HUES6 (cell line): ENCODE data around the gene PRKCE.

ENCODE experiments used
- H3K27ac ChIP-seq: 2 replicates; pipeline ENCODE4 v1.7.0; 2013; ENCODE audit warnings: low read depth, mild to moderate bottlenecking, low read length, inconsistent platforms
- H3K27me3 ChIP-seq: 2 replicates; pipeline ENCODE4 v1.6.1; 2013; ENCODE audit warnings: low read length; ENCODE audit not compliant: control insufficient read depth, insufficient read depth
- H3K36me3 ChIP-seq: 2 replicates; pipeline ENCODE4 v1.6.1; 2013; ENCODE audit warnings: low read length; ENCODE audit not compliant: control insufficient read depth, insufficient read depth
- H3K4me1 ChIP-seq: 2 replicates; pipeline ENCODE4 v1.6.1; 2013; ENCODE audit warnings: low read length; ENCODE audit not compliant: control insufficient read depth, insufficient read depth
- H3K4me3 ChIP-seq: 2 replicates; pipeline ENCODE4 v1.5.1; 2013; ENCODE audit warnings: low read depth, low read length
- H3K9ac ChIP-seq: one replicate; pipeline ENCODE4 v1.6.1; 2013; ENCODE audit warnings: mild to moderate bottlenecking, low read length
- H3K9me3 ChIP-seq: 2 replicates; pipeline ENCODE4 v1.6.1; 2013; ENCODE audit warnings: low read depth, low read length; ENCODE audit not compliant: control insufficient read depth, insufficient read depth

PRKCE gene

GRCh38 chr2:45925636-45926366, 274.3 kb downstream of the PRKCE start:
- no peaks in the 10 kb centered on the region; the same call in 1 of the 2 replicates for H3K4me1 ChIP-seq
- no peaks in the 10 kb centered on the region for H3K36me3 ChIP-seq
- no peak overlapping the region for H3K4me3 ChIP-seq
- no peak overlapping the region for H3K9ac ChIP-seq
- H3K27me3 ChIP-seq, result no peaks in the 10 kb centered on the region
- no peak overlapping the region for H3K27ac ChIP-seq
- H3K9me3 ChIP-seq, result no peaks in the 10 kb centered on the region

GRCh38 chr2:45928946-45929345, 277.5 kb downstream of the PRKCE start:
- no peaks in the 10 kb centered on the region for H3K9me3 ChIP-seq
- H3K4me3 ChIP-seq, result no peak overlapping the region
- H3K27ac ChIP-seq, result no peak overlapping the region
- no peaks in the 10 kb centered on the region for H3K27me3 ChIP-seq
- no peaks in the 10 kb centered on the region for H3K4me1 ChIP-seq
- H3K9ac ChIP-seq, result no peak overlapping the region
- H3K36me3 ChIP-seq, result no peaks in the 10 kb centered on the region

- Histone ChIP-seq H3K36me3 (no peaks in the 10 kb centered on the region), H3K4me3 (no peak overlapping the region), H3K4me1 (no peaks in the 10 kb centered on the region), H3K27me3 (no peaks in the 10 kb centered on the region), H3K9me3 (no peaks in the 10 kb centered on the region), H3K27ac (no peak overlapping the region), H3K9ac (no peak overlapping the region)
Measured at GRCh38 chr2:45929674-45930395, 278.4 kb downstream of the PRKCE start.

DNA sequence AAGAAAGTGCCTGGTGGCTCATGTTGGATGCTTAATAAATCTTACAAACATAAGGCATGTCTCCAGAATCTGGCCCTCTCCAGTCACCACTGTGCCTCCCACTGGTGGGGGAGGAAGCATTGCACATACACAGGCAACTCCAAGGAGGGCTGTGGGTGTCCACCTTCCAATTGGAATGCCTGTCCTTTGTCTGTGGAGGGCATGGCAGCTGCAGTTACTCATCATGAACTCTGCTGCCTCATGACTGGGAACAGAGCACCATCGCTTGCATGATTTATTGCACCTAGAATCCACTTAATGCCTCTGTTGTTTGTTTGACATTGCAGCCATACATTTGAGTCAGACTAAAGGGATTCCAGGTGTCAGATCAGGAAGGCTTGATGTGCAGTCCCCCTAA, 278.9 kb downstream of the PRKCE start:
- Histone ChIP-seq H3K9ac (no peak overlapping the region), H3K4me3 (no peak overlapping the region), H3K27ac (no peak overlapping the region), H3K36me3 (no peaks in the 10 kb centered on the region), H3K27me3 (no peaks in the 10 kb centered on the region), H3K9me3 (no peaks in the 10 kb centered on the region), H3K4me1 (no peaks in the 10 kb centered on the region)

GRCh38 chr2:45932278-45932975, 281.0 kb downstream of the PRKCE start:
- Histone ChIP-seq H3K9me3 (no peaks in the 10 kb centered on the region), H3K36me3 (no peaks in the 10 kb centered on the region), H3K4me3 (no peak overlapping the region), H3K27me3 (no peaks in the 10 kb centered on the region), H3K27ac (no peak overlapping the region), H3K9ac (no peak overlapping the region), H3K4me1 (peaks cover 5% of the 10 kb centered on the region; the same call in 1 of the 2 replicates)

DNA sequence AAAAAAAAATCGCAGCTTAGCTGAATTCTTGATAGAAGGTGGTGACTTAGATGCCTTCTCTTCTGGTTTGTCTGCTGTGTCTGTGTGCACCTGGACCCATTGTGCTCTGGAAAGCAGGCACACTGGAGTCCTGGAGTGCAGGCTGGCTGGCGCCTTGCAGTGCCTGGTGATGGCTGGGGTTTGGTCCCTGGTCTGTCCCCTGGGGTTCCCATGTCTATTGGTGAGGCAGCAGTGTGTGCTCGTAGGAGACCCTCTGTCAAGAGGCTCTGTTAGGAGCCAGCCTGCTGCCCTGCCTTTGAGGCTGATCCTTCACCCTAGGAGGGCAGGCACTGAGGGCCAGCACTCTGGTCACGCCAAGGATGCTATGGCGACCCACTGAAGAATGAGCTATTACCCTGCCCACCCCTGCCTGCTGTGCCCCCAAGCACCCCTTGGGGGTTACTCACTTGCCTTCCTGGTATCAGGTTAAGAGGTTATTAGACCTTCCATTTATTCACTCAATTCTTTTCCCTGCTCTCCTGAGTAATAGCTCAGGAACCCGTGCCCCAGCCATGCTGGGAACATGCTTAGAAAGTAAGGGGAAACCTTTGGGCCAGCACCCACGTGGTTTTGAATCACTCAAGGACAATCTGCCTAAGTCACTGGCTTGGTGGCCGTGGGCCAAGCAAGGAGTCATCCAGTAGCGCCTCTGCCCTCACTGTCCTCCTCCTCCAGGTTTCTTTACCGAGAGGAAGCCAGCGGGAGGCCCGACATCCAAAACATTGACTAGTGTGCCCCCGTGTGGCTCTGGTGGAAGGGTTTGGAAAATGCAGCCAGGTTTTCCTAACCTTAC, 284.5 kb downstream of the PRKCE start:
- H3K4me3 ChIP-seq, result no peak overlapping the region
- no peaks in the 10 kb centered on the region for H3K9me3 ChIP-seq
- H3K27ac ChIP-seq, result no peak overlapping the region
- H3K36me3 ChIP-seq, result no peaks in the 10 kb centered on the region
- no peaks in the 10 kb centered on the region for H3K27me3 ChIP-seq
- peaks cover 18% of the 10 kb centered on the region for H3K4me1 ChIP-seq
- H3K9ac ChIP-seq, result no peak overlapping the region

DNA sequence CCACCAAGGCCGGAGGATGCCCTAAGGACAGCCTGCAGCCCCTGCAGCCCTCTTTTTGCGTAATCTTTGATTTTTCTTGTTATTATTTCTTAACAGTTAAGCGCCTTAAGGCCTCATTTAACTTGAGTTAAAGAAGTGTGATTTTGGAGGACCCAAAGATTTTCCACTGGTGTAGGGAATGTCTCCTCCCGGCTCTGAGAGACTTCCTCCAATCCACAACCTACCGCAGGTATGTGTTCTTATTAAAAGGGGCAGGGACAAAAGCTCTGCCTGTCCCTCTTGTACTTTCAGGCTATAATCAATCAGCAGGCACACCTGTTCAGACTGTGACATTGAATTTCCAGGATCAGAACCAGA, 285.1 kb downstream of the PRKCE start:
- H3K27me3 ChIP-seq, result no peaks in the 10 kb centered on the region
- no peaks in the 10 kb centered on the region for H3K36me3 ChIP-seq
- no peak overlapping the region for H3K9ac ChIP-seq
- no peak overlapping the region for H3K4me3 ChIP-seq
- peaks cover 18% of the 10 kb centered on the region for H3K4me1 ChIP-seq
- no peaks in the 10 kb centered on the region for H3K9me3 ChIP-seq
- H3K27ac ChIP-seq, result no peak overlapping the region

DNA sequence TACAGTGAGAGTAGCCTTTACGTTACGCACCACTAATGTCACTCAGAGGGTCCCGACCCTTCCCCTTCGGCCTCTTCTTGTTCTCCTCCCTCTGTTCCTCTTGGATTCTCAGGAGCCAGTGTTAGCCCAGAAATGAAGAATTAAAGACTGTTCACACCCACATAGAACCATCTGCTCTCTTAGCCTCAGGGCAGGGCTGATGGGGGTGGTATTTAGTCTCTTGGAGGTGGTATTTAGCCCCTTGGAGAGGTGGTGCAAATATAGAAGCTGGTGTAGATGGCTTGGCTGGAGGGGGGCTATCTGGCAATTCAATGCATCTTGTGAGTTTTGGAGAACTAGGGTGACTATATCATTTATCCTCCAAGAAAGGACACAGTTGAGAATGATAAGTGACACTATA, 286.5 kb downstream of the PRKCE start:
- Histone ChIP-seq H3K9ac (no peak overlapping the region), H3K4me1 (peaks cover 18% of the 10 kb centered on the region), H3K9me3 (no peaks in the 10 kb centered on the region), H3K27ac (no peak overlapping the region), H3K27me3 (no peaks in the 10 kb centered on the region), H3K4me3 (no peak overlapping the region), H3K36me3 (no peaks in the 10 kb centered on the region)

DNA sequence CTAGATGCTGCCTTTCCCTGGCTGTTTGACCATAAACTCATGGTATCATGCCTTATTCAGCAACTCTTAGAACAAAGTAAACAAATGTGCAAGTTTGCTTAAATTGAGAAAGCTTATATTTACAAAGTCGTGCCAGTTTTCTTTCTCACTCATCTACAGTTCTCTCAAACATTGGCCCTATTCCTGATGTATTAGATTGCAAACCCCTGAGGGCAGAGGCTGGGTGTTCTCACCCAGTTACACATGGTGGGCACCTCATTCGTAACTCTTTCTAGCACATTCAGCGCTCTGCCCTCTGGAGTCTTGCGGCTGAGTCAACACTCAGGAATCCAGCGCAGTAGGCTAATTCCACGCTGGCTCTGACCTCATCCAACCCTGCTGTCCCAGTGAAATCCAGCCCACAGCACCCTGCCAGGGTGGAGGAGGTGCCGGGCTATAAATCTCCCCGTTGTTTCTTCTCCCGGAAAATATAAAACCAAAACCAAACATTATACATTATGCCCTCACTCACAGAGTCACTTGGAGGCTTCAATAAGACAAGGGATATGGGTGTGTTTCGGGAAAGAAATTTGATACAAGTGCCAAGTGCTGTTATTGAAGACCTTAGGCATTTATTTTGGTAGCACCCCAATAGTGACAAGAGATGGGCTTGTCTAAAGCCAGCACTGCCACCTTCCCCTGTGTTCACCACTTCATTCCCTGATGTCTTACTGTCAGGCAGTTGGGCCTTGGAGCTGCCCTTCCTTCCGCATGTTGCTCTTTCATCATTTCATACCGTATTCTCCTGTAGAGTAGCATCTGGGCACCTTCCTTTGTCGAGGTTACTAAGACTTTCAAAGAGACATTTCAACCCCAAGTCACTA, 287.4 kb downstream of the PRKCE start:
- Histone ChIP-seq H3K9me3 (no peaks in the 10 kb centered on the region), H3K9ac (no peak overlapping the region), H3K4me3 (no peak overlapping the region), H3K36me3 (no peaks in the 10 kb centered on the region), H3K27me3 (no peaks in the 10 kb centered on the region), H3K4me1 (peaks cover 23% of the 10 kb centered on the region), H3K27ac (no peak overlapping the region)

- Histone ChIP-seq H3K36me3 (no peaks in the 10 kb centered on the region), H3K9ac (no peak overlapping the region), H3K4me1 (peaks cover 22% of the 10 kb centered on the region), H3K9me3 (no peaks in the 10 kb centered on the region), H3K27ac (no peak overlapping the region), H3K27me3 (no peaks in the 10 kb centered on the region), H3K4me3 (no peak overlapping the region)
Measured at GRCh38 chr2:45941531-45942236, 290.2 kb downstream of the PRKCE start.
